MM.1S (cell line): Measurements from ENCODE around the gene ROCK2.

Source experiments
- DNase-seq: peaks from one replicate; pipeline ENCODE4 v3.0.0-alpha.2; 2015
- H2AFZ ChIP-seq: fragments of 300-600 bp; sonication (generic); 2 replicates; pipeline ENCODE4 v1.6.0; 2016; ENCODE audit warnings: antibody characterized with exemption, low read length
- H3F3A ChIP-seq: fragments of 300-600 bp; sonication (generic); 2 replicates; pipeline ENCODE4 v1.6.1; 2016; ENCODE audit warnings: mild to moderate bottlenecking, antibody characterized with exemption, low read length, moderate library complexity, mixed read lengths; ENCODE audit not compliant: insufficient read depth
- H3K27ac ChIP-seq: fragments of 300-600 bp; sonication (generic); 2 replicates; pipeline ENCODE4 v1.5.1; 2016; ENCODE audit warnings: mild to moderate bottlenecking, low read length
- H3K27me3 ChIP-seq: fragments of 300-600 bp; sonication (generic); replicated peaks from 2 replicates; pipeline ENCODE4 v1.6.0; 2016; ENCODE audit warnings: low read length; ENCODE audit not compliant: insufficient read depth
- H3K36me3 ChIP-seq: fragments of 300-600 bp; sonication (generic); replicated peaks from 2 replicates; pipeline ENCODE4 v1.6.1; 2016; ENCODE audit warnings: mild to moderate bottlenecking, low read length, mixed read lengths; ENCODE audit not compliant: insufficient read depth
- H3K4me1 ChIP-seq: fragments of 300-600 bp; sonication (generic); 2 replicates; pipeline ENCODE4 v1.6.1; 2016; ENCODE audit warnings: low read length, mixed read lengths
- H3K4me2 ChIP-seq: fragments of 300-600 bp; sonication (generic); 2 replicates; pipeline ENCODE4 v1.6.0; 2016; ENCODE audit warnings: low read depth, low read length
- H3K4me3 ChIP-seq: fragments of 300-600 bp; sonication (generic); 2 replicates; pipeline ENCODE4 v1.5.1; 2016; ENCODE audit warnings: low read length, mixed read lengths
- H3K79me2 ChIP-seq: fragments of 300-600 bp; sonication (generic); 2 replicates; pipeline ENCODE4 v1.6.1; 2016; ENCODE audit warnings: mixed run types, low read length, mixed read lengths
- H3K9ac ChIP-seq: fragments of 300-600 bp; sonication (generic); 2 replicates; pipeline ENCODE4 v1.6.1; 2016; ENCODE audit warnings: low read length, mixed read lengths
- H3K9me2 ChIP-seq: fragments of 300-600 bp; sonication (generic); replicated peaks from 2 replicates; pipeline ENCODE4 v1.6.1; 2016; ENCODE audit warnings: mild to moderate bottlenecking, low read length, mixed read lengths; ENCODE audit not compliant: insufficient read depth
- H3K9me3 ChIP-seq: fragments of 300-600 bp; sonication (generic); replicated peaks from 2 replicates; pipeline ENCODE4 v1.6.1; 2016; ENCODE audit warnings: mild to moderate bottlenecking, low read length, mixed read lengths; ENCODE audit not compliant: insufficient read depth
- H4K20me1 ChIP-seq: fragments of 300-600 bp; sonication (generic); 2 replicates; pipeline ENCODE4 v1.6.1; 2016; ENCODE audit warnings: mild to moderate bottlenecking, low read length, moderate library complexity, mixed read lengths; ENCODE audit not compliant: insufficient read depth
- CTCF ChIP-seq: fragments of 300-600 bp; sonication (generic); IDR thresholded peaks from 2 replicates; pipeline ENCODE4 v1.5.1; 2016; ENCODE audit warnings: antibody characterized with exemption, low read length, mixed read lengths
- EZH2 ChIP-seq: fragments of 300-600 bp; sonication (generic); optimal IDR thresholded peaks from 2 replicates; pipeline ENCODE3; 2017; ENCODE audit warnings: low read depth, mild to moderate bottlenecking, antibody characterized with exemption, low read length, mixed read lengths
- EZH2phosphoT487 ChIP-seq: fragments of 300-600 bp; sonication (generic); IDR thresholded peaks from 2 replicates; pipeline ENCODE4 v1.6.1; 2018; ENCODE audit warnings: antibody characterized with exemption, low read length

Gene ROCK2

GRCh38 chr2:11222845-11223244 is 121.6 kb downstream of the ROCK2 start:
- Histone ChIP-seq H3K27ac (no peak overlapping the region), H4K20me1 (no peaks in the 10 kb centered on the region), H2AFZ (no peak overlapping the region), H3F3A (no peaks in the 10 kb centered on the region), H3K27me3 (no peaks in the 10 kb centered on the region), H3K9ac (no peak overlapping the region), H3K9me3 (no peaks in the 10 kb centered on the region), H3K79me2 (no peaks in the 10 kb centered on the region), H3K4me1 (no peaks in the 10 kb centered on the region), H3K4me2 (no peak overlapping the region), H3K4me3 (no peak overlapping the region), H3K9me2 (no peaks in the 10 kb centered on the region), H3K36me3 (0 out of 2 replicates have a peak, but pooled peaks cover 5% of the 10 kb centered on the region)
- no peak for DNase-seq
- TF ChIP-seq EZH2: no peak
- no peak for TF ChIP-seq EZH2phosphoT487
- no peak for TF ChIP-seq CTCF

- H3K27ac ChIP-seq: no peak overlapping the region
- no peaks in the 10 kb centered on the region for H3K79me2 ChIP-seq
- TF ChIP-seq CTCF (no peak), EZH2 (no peak), EZH2phosphoT487 (no peak)
- no peaks in the 10 kb centered on the region for H3F3A ChIP-seq
- H3K36me3 ChIP-seq: 0 out of 2 replicates have a peak, but pooled peaks cover 5% of the 10 kb centered on the region
- no peak overlapping the region for H3K9ac ChIP-seq
- no peak overlapping the region for H3K4me3 ChIP-seq
- no peak overlapping the region for H3K4me2 ChIP-seq
- no peaks in the 10 kb centered on the region for H4K20me1 ChIP-seq
- no peaks in the 10 kb centered on the region for H3K27me3 ChIP-seq
- H3K9me2 ChIP-seq: no peaks in the 10 kb centered on the region
- H2AFZ ChIP-seq: no peak overlapping the region
- H3K4me1 ChIP-seq: no peaks in the 10 kb centered on the region
- no peaks in the 10 kb centered on the region for H3K9me3 ChIP-seq
- no peak for DNase-seq
These were observed 124.0 kb downstream of the ROCK2 start for GRCh38 chr2:11220445-11220844.

GRCh38 chr2:11215407-11215806 is 129.0 kb downstream of the ROCK2 start:
- Histone ChIP-seq H3K9me3 (no peaks in the 10 kb centered on the region), H3F3A (no peaks in the 10 kb centered on the region), H3K4me2 (no peak overlapping the region), H3K9ac (no peak overlapping the region), H3K27ac (no peak overlapping the region), H3K9me2 (no peaks in the 10 kb centered on the region), H3K79me2 (no peaks in the 10 kb centered on the region), H3K36me3 (0 out of 2 replicates have a peak, but pooled peaks cover 5% of the 10 kb centered on the region), H4K20me1 (no peaks in the 10 kb centered on the region), H3K27me3 (no peaks in the 10 kb centered on the region), H3K4me1 (no peaks in the 10 kb centered on the region), H3K4me3 (no peak overlapping the region), H2AFZ (no peak overlapping the region)
- DNase-seq: no peak
- no peak for TF ChIP-seq EZH2phosphoT487
- no peak for TF ChIP-seq EZH2
- TF ChIP-seq CTCF: no peak
